Measurements from ENCODE around the gene A1BG.
A peak's percentile ranks its signal among the peaks of the same experiment; 100 is the strongest.
"Not testable (repeated sequence)": the region's sequence is repeated elsewhere in the genome, so short reads cannot be mapped to it uniquely, and the experiment has no call there.

The A1BG gene

DNA sequence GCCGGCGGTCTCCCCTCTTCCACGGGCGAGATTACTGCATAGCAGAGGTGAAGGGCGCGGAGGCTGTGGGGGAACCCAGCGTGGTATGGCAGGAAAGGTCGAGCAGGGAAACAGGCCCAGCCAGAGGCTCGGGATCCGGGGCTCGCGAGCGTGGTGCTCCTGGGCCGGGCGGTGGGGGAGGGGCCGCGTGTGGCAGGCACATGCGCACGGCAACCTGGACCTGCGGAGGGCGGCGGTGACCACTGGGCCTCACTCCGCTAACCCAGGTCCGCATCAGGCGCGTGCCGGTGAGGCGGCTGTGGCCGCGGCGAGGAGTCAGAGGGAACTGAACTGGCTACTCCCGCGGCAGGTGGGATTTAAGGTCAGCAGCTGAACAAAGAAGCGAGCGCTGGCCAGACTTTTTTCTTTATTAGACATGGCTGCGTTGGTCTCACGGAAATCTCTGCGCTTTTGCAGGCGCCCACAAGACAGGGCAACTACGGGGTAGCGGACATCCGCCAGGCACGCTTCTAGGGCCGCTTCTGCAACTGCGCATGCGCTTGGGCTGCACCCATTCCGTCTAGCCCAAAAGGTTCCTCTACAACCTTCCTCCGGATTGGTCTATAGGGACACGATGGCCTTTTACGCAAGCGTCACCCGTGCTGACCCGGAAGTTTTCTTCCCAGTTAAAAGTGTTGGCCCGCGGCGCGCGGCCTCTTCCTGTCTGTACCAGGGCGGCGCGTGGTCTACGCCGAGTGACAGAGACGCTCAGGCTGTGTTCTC lies 33.5 kb upstream of the A1BG start, which contains the start of gene RPS5:
RPS5 (plus strand) TSS at position 694 of the 762 bp plus-strand sequence. CDS start 869 bp downstream, outside the sequence.
- FAIRE-seq, result peak; percentile 94
- DNase-seq (ENCODE audit: insufficient read length, low spot score), result peak; percentile 100

DNA sequence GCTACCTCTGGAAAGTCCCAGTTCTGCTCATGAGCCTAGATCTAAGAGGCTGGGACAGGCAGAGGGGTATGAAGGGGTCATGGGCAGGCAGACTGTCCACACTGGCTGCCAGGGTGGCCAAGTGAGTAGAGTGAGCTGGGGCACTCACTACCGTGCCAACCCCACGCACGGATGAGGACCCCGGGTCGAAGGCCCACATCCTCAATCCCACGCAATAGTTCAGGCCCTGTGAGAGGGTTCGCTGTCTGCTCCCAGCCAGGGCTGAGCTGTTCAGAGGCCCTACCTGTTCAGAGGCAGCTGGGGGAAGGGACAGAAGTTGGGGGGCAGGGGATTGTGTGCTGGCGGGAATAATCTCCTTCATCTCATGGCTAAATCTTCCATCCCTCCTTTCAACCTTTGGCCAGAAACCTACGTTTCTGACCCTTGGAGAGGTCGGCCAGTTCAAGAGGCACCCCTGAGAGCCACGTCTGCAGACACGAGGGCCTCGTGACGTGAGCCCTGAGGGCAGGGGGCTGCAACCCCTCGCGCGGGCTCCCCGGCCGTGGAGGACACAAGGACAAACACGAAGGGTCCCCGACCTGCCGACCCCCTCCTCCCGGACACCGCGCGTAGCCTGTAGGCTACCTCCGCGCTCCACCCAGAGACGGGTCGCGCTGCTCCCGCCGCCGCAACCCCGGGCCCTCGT lies 32.7 kb upstream of the A1BG start:
- DNase-seq (ENCODE audit: insufficient read length, low spot score) (no peak), FAIRE-seq (no peak)

DNA sequence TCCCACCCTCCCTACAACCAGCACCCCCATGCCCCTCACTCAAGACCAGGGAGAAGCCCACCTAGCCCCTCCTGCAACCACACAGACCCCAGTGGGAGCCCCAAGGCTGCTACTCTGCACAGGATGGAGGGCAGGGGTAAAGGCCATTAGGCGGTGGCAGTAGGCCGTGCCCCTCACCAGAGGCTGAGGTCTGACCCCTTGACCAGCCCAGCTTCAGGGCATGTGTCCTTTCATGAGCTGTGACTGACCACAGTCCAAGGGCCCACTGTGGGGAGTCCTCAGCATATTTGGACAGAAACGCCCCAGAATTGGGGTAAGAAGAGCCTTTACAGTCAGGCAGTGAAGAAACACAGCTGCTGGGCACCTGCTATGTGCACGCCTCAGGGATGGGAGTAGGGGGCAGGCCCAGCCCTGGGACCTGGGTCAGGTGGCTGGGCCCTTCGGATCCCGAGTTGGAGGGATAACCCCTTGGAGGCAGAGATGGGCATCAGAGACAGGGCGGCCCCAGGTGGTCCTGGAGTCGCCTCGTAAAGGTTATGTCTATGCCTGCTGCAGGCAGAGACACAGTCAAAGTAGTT lies 32.1 kb upstream of the A1BG start:
- FAIRE-seq, result no peak
- no peak for DNase-seq (ENCODE audit: insufficient read length, low spot score)

DNA sequence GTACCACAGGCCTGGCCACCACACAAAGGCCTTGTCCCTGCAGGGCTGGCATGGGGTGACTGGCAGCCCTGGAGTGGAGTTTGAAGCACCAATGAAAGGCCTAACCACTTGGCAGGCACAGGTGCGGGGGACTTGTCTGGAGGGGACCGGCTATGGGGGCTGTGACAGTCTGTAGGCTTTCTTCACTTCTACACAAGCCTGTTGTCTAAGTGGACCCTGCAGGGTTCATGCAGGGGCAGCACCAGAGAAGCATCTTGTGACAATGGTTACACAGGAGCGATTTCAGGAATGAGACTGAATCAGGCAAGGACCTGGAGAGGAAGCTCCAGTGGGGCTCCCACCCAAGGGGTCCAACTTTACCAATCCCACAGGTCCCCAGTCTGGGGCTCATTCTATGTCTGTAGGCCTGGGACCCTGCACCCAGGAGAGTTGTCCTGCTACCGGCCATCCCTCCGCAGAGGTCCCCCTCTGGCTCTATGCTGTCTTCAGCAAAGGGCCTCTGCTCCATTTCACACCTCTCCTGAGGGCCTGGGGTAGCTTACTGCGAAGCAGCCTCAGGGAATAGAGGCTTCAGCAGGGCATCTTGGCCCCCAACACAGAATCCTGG lies 29.8 kb upstream of the A1BG start:
- no peak for DNase-seq (ENCODE audit: insufficient read length, low spot score)
- no peak for FAIRE-seq

DNA sequence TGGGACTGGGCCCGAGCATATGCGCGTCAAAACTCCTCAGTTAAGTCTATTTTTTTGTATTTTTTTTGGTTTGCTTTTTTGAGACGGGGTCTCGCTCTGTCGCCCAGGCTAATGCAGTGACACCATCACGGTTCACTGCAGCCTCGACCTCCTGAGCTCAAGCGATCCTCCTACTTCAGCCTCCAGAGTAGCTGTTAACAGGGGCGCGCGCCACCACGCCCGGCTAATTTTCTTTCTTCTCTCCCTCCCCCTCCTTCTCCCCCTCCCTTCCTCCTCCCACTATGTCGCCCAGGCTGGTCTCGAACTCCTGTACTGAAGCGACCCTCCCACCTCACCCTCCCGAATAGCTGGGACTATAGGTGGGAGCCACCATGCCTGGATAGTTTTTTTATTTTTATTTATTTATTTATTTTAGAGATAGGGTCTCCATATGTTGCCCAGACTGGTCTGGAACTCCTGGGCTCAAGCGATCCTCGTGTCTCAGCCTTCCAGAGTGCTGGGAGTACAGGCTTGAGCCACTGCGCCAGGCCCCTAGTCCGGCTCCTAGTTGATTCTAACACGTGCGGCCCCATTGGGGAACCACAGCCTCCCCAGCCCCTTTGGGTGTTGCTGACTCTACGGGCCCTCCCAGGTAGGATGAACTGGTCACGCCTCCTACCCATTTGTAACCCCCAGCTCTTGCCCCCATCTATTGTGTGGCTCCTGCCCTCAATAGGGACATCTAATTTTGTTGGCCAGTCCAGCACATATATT lies 28.3 kb upstream of the A1BG start:
- no peak for DNase-seq (ENCODE audit: insufficient read length, low spot score)
- no peak for FAIRE-seq

DNA sequence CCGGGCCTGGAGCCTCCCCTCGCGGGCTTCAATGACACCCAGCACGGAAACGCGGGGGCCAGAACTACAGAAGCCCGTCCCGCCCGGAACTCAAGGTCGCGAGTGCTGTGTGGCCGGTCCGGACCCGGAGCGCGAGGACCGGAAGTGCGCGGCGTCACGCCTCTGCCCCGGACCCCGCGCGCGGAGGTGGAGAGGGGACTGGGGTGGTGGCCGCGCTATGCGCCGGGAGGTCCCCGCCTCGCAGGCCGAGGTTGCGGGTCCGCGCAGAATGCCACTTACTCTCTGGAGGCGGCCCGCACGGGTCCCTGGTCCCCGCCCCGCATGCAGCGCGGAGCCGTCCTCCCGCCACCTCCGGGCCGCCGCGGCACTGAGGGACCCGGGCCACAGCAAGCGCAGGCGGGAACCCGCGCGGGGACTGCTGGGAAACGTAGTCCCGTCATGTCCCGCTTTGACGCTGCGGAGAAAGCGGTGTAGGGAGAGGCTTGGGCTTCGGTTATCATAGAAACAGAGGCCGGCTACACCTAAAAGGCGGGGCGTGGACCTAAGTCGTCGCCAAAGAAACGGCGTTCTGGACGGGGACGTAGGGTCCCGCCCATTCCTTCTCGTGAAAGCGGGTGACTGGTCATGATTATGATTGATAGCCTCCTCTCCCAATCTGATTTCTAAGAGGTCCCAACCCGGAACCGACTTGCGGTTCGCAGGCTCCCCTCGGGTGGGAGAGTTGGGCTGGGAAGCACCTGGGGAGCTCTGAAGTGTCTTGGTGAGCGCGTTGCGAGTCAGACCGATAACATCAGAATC lies 27.6 kb upstream of the A1BG start, which contains the start of gene ZNF837:
ZNF837 (minus strand) TSS at position 369 of the 798 bp plus-strand sequence. CDS start 11,698 bp downstream, outside the sequence.
- DNase-seq (ENCODE audit: insufficient read length, low spot score) (peak; percentile 97), FAIRE-seq (peak; percentile 97)

DNA sequence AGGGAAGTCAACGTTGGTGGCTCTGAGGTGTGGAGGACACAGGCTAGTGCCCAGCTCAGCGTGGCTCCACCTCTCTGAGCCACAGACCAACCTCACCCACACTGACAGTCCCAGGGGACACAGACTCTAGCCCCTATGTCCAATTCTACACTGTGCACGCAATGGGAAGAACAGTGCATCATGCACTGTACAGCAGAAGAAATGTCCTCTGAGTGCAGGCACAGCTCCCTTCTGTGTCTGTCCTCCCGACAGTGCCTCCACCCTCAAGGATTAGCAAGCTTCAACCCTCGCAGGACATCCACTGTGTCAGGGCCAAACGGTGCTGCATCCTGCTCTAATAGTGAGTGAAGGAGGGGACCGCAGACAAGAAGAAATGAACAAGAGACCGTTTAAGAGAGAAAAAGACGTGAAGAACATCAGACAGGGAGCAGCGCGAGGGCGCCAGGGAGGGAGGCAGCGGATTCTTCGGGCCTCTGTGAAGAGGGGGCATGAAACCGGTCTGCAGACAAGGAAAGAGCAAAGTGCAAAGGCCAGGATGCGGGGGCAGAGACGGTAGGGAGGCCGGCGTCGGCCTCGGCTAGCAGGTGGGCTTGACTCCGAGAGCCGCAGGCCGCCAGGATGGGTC lies 26.9 kb upstream of the A1BG start:
- peak; percentile 72 for FAIRE-seq

DNA sequence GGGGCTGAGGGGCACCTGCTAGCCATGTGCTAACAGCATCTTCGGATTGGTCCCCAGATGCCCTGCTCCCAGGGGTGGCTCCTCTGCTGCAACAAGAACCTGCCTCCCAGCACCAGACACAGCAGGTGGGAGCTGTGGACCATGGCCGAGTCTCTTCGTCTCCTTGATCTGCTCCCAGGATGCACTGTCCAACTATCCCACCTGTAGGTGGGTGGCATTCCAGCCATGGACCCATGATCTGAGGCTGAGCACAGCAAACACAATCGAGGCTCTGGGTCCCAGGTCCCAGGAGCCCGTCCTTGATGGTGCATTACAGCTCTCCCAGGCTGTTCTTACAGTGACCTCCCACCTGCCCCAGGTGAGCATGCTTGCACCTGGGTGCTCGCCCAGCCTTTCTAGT lies 26.0 kb upstream of the A1BG start:
- FAIRE-seq (no peak), DNase-seq (ENCODE audit: insufficient read length, low spot score) (no peak)

More for the DNA sequence above, 26.9 kb upstream of the A1BG start:
- no peak for DNase-seq (ENCODE audit: insufficient read length, low spot score)

DNA sequence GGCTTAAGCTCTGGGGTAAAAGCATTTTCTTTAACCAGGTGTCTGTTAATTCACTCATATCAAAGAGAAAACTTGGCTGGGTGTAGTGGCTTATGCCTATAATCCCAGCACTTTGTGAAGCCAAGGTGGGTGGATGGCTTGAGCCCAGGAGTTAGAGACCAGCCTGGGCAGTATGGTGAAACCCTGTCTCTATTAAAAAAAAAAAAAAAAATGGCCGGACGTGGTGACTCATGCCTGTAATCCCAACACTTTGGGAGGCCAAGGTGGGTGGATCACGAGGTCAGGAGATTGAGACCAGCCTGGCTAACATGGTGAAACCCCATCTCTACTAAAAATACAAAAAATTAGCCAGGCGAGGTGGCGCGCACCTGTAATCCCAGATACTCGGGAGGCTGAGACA lies 23.4 kb upstream of the A1BG start:
- FAIRE-seq; DNase-seq (ENCODE audit: insufficient read length, low spot score): not testable (repeated sequence)

DNA sequence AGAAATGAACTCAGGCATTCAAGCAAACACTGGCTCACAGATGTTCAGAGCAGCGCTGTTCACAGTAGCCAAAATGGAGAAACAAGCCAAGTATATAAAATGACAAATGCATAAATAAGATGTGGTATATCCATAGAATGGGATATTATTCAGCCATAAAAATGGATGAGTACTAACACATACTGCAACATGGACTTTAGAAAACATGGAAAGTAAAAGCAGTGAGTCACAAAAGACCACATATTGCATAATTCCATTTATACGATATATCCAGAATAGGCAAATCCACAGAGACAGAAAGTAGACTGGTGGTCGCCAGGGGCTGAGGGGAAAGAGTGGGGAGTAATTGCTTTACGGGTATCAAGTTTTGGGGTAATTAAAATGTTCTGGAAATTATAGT lies 20.9 kb upstream of the A1BG start:
- FAIRE-seq (no peak), DNase-seq (ENCODE audit: insufficient read length, low spot score) (no peak)

DNA sequence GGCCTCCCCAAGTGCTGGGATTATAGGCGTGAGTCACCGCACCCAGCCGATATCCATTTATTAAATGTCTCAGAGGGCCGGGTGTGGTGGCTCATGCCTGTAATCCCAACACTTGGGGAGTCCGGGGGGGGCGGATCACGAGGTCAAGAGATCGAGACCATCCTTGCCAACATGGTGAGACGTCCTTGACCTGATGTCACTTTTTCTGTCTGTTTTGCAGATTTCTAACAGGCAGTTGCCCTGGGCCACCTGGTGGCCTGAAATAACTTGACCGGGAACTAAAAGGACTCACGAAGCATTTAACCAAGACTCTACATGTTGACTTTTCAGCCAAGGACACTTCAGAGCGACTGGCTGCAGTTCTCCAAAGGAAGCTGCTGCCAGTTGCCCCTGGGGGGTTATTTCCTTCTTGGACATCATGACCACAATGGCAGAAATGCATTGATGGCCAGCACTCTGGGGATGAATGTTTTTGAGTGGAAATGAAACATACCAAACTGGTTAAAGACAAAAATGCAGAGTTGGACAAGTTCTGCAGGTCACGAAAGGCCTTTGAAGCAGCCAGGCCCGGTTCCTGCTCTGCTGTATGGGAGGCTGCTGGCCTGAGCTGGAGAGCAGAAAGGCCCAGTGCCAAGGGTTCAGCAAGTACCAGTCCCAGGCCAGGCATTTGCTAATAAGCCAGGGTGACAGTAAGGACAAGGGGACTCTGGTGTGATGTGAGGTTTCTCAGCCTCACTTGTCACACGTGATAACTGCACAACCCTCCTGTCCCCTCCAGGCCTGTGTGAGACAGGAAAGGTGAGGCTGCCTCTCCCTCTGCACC lies 19.2 kb upstream of the A1BG start:
- DNase-seq (ENCODE audit: insufficient read length, low spot score) (no peak), FAIRE-seq (no peak)

DNA sequence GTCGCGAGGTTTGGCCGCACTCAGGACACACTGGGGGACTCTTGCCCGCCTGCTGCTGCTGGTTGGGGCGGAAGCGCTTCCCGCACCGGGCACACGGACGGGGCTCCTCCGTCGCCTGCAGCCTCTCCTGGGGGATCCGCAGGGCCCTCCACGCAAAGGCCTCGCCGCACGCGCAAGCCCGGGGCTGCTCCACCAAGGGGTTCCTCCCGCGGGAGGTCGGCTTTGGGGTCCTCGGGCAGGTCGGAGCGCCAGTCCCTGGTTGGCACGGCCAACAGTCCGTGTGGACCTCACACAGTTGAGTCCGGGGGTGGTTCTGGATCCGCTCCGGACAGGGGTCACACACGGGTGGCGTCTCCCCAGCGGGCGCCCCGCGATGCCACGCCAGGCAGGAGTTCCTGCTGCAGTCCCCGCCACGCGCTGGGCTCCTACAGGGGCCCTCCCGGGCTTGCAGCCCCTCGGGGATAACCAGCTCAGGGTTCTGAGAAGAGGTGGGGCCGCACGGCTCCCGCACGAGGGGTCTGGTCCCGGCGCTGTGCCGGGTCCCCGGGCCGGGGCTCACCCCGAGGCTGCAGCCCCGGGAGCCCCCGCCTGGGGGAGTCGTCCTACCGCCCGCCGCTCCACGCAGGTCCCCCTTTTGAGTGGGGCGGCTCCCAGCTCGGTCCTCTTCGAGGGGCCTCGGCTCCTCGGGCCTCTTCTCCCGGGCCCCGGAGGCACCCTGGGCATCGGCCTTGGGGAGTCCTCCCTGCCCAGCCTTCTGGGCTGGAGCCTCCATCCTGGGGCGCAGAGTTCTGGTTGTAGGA lies 15.5 kb upstream of the A1BG start:
- no peak for FAIRE-seq
- DNase-seq (ENCODE audit: insufficient read length, low spot score), result no peak

DNA sequence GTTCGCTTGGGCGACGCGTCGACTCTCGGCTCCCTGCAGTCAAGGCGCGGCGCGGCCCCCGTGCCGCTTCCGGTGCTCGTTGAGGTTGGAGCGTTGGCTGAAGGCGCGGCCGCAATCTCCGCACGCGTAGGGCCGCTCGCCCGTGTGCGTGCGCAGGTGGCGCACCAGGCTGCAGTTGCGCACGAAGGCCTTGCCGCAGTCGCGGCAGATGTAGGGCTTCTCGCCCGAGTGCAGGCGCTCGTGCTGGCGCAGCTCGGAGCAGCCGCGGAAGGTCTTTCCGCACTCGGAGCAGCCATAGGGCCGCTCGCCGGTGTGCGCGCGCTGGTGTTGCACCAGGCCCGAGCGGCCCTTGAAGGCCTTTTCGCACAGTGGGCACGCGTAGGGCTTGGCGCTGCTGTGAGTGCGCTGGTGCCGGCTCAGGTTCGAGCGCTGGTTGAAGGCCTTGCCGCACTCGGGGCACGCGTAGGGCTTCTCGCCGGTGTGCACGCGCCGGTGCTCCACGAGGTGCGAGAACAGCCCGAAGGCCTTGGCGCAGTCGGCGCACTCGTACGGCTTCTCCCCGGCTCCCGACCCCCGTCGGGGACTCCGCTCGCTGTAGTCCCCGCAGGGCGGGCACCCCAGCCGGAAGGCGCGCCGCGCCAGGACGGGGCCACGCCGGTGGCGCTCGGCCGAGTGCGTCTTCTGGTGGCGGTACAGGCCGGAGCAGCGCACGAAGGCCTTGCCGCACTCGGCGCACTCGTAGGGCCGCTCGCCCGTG lies 14.6 kb upstream of the A1BG start:
- no peak for DNase-seq (ENCODE audit: insufficient read length, low spot score)
- no peak for FAIRE-seq

DNA sequence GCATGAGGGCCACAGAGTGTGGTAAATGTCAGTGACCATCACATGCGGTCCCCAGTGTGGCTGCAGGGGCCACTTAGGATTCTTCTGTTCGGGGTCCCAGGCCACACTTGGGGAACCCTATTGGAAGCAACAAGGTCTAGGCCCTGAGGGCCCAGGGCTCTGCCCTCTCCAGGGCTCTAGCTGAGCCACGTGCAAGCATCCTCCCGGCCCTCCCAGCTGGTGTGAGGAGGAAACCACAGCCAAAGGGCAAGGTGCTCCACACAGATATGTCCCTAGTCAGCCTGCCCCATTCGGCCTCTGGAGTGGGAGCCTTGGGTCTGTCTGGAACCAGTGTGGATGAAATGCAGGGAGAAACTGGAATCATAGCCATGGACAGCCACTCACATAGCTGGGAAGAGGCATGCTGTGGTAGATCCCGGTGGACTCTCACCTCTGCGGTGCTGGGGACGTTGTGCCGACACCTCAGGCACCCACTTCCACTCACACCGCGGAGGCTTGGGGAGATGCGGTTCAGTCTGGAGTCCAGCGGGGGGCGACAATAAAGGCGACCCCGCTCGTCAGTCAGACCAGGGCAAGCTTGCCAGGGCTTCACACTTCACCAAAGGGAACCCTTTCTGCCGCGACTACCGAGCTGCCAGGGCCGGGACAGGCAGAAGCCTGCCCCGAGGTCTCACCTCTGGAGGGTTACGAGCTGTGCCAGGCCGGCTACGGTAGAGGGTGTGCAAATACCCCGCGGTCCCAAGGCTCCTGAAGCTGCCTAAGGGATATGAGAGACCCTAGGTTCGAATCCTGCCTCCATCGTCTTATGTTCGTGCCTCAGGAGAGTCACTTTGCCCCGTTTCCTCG lies 13.5 kb upstream of the A1BG start:
- FAIRE-seq, result no peak
- no peak for DNase-seq (ENCODE audit: insufficient read length, low spot score)

DNA sequence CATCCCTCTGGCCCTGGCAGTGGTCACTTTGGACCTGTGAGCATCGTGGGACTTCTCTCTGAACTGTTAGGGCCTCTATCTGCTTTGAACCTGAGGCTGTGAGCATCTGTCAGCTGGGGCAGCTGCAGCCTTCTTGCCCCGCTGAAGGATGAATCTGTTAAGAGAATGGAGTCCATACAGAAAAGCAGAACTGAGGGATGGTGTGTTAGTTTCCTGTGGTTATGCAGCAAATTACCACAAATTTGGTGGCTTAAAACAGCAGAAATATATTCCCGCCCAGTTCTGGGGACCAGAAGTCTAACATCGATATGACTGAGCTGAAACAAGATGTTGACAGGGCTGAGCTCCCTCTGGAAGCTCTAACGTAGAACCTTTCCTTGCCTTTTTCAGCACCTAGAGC lies 10.9 kb upstream of the A1BG start:
- DNase-seq (ENCODE audit: insufficient read length, low spot score), result no peak
- peak; percentile 33 for FAIRE-seq

Measured in HTR-8/SVneo (cell line).